Loucy (cell line): Measurements from ENCODE around the gene PTTG1IP.

Experiments used
- EZH2phosphoT487 ChIP-seq: fragments of 200-600 bp; IDR thresholded peaks from 2 replicates; pipeline ENCODE4 v1.6.1; 2018; ENCODE audit warnings: antibody characterized with exemption, mild to moderate bottlenecking, moderate library complexity, borderline replicate concordance
- TF ChIP-seq, protein P1 (sequence below): fragments of 200-600 bp; sonication (generic); conservative IDR thresholded peaks from 2 replicates; pipeline ENCODE4 v1.5.1; 2014; ENCODE audit warnings: mild to moderate bottlenecking, antibody characterized with exemption, low read length

DNA sequence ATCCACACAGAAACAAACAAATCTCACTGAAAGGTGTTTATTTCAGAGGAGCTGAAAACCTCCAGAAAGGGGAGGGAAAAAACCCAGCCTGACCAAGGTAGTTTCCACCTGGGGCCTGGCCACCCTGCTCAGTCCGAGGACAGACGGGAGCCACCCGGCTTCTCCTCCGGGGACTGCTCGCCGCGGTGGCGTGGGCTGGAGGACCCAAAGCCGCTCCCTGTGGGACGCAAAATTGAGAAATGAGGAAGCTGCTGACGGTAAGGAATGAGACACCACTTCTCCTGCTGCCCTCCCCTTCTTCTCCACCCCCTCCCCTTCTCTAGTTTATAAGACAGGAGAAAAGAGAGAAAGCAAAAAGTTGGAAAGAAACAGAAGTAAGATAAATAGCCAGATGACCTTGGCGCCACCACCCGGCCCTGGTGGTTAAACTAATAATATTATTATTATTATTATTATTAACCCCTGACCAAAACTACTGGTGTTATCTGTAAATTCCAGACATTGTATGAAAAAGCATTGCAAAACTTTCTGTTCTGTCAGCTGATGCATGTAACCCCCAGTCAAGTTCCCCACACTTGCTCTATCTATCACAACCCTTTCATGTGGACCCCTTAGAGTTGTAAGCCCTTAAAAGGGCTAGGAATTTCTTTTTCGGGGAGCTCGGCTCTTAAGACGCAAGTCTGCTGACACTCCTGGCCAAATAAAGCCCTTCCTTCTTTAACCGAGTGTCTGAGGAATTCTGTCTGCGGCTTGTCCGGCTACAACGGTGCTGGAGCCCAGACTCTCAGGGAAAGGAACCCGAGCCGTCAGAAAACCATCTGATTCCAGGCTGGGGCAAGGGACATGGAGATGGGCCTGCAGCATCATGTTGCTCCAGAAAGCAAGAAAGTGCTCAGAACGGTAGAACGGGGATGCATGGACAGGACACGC, 34.7 kb upstream of the PTTG1IP start:
- TF ChIP-seq, protein P1, sequence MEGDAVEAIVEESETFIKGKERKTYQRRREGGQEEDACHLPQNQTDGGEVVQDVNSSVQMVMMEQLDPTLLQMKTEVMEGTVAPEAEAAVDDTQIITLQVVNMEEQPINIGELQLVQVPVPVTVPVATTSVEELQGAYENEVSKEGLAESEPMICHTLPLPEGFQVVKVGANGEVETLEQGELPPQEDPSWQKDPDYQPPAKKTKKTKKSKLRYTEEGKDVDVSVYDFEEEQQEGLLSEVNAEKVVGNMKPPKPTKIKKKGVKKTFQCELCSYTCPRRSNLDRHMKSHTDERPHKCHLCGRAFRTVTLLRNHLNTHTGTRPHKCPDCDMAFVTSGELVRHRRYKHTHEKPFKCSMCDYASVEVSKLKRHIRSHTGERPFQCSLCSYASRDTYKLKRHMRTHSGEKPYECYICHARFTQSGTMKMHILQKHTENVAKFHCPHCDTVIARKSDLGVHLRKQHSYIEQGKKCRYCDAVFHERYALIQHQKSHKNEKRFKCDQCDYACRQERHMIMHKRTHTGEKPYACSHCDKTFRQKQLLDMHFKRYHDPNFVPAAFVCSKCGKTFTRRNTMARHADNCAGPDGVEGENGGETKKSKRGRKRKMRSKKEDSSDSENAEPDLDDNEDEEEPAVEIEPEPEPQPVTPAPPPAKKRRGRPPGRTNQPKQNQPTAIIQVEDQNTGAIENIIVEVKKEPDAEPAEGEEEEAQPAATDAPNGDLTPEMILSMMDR = no peak
- no peak for TF ChIP-seq EZH2phosphoT487
